T-helper 17 cell (primary cell): ENCODE measurements around the gene DOCK8. TPM values are rescaled to one million over a fixed set of nuclear protein-coding genes. Genes with fewer than 3 reads are reported as not detected.

Experiments used
- ATAC-seq: fragments of 150-1000 bp; cut with Tn5 transposase; 2 replicates; pipeline ENCODE4 v1.10.0; 2021; ENCODE audit warnings: mild to moderate bottlenecking, moderate library complexity
- DNase-seq, 3 donors: peaks; one replicate each; pipeline versions ENCODE4 v3.0.0 to v3.0.0-alpha.2; 2020 to 2021
- H3K9me3 ChIP-seq: one replicate; pipeline ENCODE4 v1.7.0; 2013; ENCODE audit warnings: low read length, mild to moderate bottlenecking; ENCODE audit not compliant: control insufficient read depth, poor library complexity, severe bottlenecking
- H3K27ac Mint-ChIP-seq: one replicate; pipeline ENCODE4 v1.8.0; 2022; ENCODE audit warnings: mild to moderate bottlenecking, moderate library complexity, mixed read lengths
- H3K27me3 Mint-ChIP-seq: one replicate; pipeline ENCODE4 v1.8.0; 2022; ENCODE audit warnings: mixed read lengths
- H3K36me3 Mint-ChIP-seq: one replicate; pipeline ENCODE4 v1.8.0; 2022; ENCODE audit warnings: low read depth, mixed read lengths
- H3K4me1 Mint-ChIP-seq: one replicate; pipeline ENCODE4 v1.8.0; 2022; ENCODE audit warnings: mild to moderate bottlenecking, mixed read lengths
- H3K4me3 Mint-ChIP-seq: one replicate; pipeline ENCODE4 v1.8.0; 2022; ENCODE audit warnings: mild to moderate bottlenecking, moderate library complexity, mixed read lengths
- total RNA-seq, 4 donors: library from RNA in 2 of 4; stranded (reverse) in 2 of 4; gene quantifications; one replicate each; pipeline ENCODE4 v1.2.3 and lab custom pipeline; 2022 to 2026

Gene DOCK8
- total RNA-seq, 2 donors from 2014 or later, result 160 to 187 TPM

DNA sequence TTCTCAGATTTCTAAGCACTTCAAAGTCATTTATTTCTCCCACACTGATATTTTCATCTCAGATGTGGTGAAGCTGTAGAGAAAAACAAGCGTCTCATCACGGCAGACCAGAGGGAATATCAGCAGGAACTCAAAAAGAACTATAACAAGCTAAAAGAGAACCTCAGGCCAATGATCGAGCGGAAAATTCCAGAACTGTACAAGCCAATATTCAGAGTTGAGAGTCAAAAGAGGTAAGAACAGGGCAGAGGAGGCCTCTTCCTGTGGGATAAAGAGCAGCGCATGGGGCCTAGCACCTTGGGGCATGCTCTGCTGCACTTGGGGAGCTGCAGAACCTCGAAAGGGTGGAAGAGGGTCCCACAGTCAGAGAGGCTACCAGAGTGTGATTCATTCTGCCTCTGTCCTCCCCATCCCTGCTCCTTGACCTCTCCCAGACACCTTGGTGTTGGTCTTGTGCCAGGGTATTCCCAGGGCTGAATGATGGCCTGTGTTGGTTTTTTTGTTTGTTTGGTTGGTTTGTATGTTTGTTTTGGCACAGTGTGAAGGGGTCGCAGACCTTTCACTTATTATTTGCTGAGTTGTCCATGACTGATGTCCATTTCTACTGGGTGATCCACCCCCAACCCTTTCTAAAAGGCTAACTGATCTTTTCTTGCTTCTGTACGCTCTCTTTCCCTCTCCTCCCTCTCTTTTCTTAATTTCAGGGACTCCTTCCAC lies 248.9 kb downstream of the DOCK8 start:
- ATAC-seq (no peak), DNase-seq (no peak)
- peaks cover 6% of the 10 kb centered on the region for H3K4me1 Mint-ChIP-seq
- no peaks in the 10 kb centered on the region for H3K27me3 Mint-ChIP-seq
- no peaks in the 10 kb centered on the region for H3K9me3 ChIP-seq
- peak overlapping the region; percentile 89 for H3K27ac Mint-ChIP-seq
- H3K36me3 Mint-ChIP-seq, result peaks cover 11% of the 10 kb centered on the region
- no peak overlapping the region for H3K4me3 Mint-ChIP-seq

- no peaks in the 10 kb centered on the region for H3K9me3 ChIP-seq
- Mint-ChIP-seq H3K4me3 (no peak overlapping the region), H3K36me3 (peaks cover 7% of the 10 kb centered on the region), H3K4me1 (peaks cover 23% of the 10 kb centered on the region), H3K27ac (no peak overlapping the region), H3K27me3 (no peaks in the 10 kb centered on the region)
- ATAC-seq (no peak), DNase-seq (no peak)
Measured at GRCh38 chr9:466747-467146, 252.1 kb downstream of the DOCK8 start.

DNA sequence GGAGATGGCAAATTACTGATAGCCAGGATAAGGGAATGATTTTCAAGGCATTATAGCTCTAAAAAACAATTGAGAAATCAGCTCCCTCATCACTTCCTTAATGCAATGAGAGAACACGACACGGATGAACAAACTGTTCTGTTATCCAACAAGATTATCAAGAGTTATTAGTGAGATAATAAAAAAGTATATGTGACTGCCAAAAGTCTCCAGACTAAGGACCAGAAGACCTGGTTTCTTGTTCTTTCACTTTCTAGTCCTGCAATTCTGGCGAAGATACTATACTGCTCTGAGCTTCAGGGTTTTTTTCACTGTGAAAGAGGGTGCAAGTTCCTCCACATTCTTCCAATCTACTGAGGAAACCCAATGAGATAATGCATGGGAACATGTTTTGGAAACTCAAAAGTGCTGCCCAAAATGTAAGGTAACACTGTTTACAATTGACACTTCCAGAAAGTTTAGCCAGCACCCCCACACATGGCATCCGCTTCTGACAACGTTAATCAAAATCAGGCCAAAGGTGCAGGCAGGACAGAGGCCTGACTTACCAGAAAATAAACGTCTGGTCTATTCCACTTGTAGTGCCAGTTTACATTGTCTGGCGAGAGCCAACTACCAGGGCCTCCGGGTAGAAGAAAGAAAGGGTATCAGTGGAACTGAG lies 254.2 kb downstream of the DOCK8 start:
- ATAC-seq (no peak), DNase-seq (no peak)
- H3K9me3 ChIP-seq, result no peaks in the 10 kb centered on the region
- Mint-ChIP-seq H3K4me1 (peaks cover 23% of the 10 kb centered on the region), H3K36me3 (peaks cover 2% of the 10 kb centered on the region), H3K4me3 (peak overlapping the region; percentile 98), H3K27ac (peak overlapping the region; percentile 93), H3K27me3 (no peaks in the 10 kb centered on the region)

DNA sequence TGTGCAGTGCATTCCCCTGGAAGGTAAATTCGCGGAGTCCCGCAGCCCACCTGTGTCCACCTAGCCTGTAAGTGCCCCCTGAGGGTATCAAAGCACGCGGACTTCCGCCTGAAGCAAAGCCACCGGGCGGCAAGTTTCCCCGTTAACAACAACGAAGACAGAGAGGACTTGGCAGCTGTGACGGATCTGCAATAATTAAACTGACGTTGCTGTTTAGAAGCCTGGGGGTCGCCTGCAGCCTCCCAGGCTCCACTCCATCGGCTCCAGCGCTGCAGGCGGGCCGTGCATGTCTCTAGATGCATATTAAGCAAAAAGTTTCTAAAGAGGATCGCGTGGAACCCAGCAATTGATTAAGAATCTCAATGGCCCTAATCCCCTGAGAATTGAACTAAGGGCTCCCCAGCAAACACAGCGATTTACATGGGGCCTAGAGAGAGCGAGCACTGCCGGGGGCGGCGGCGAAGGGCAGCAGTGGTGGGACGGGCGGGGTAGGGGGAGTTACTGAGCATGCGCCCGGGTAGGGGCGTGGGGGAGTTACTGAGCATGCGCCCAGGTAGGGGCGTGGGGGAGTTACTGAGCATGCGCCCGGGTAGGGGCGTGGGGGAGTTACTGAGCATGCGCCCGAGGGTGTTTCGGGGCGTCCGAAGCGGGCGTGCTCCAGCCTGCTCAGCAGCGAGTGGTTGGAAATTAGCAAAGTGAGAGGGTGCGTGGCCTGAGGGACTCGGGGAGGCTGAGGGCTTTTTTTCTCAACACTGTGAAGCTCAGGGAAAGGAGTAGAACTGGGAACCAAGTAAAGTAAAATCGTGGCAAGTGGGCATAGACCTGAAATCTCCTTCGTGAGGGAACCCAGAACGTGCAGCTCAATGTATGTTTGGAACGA lies 255.2 kb downstream of the DOCK8 start:
- Mint-ChIP-seq H3K27ac (peak overlapping the region; percentile 93), H3K36me3 (no peaks in the 10 kb centered on the region), H3K4me3 (peak overlapping the region; percentile 98), H3K4me1 (peaks cover 23% of the 10 kb centered on the region), H3K27me3 (no peaks in the 10 kb centered on the region)
- no peaks in the 10 kb centered on the region for H3K9me3 ChIP-seq
- ATAC-seq (peak; percentile 91), DNase-seq (peak; percentile 78 to 92 (median 78))

DNA sequence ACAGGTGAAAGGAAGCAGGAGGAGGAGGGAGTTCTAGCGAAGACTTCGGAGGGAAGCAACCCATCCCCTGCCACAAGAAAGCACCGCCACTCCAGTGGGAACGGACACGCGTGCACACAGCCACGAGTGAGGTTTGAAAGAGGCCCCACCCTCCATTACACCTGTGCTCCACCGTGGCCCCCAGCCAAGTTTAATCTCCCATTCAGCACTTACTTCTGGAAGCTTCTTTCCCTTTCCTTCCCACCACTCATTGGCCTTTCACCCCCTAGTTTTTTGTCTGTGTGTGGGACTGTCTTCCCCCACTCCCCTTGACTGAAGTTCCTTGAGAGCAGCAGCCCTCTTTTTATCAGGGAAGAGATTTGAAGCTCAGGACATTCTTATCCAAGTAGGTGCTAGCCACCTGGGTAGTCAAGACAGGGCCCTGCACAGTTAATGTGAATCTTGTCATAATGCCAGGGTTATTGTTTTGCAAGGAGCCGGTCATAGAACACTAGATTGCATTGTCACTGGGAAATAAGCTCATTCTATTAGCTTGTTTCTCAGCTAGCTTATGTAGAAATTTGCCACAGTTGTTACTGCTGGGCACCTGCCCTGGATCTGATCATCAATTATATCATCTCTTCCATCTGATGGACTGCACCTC lies 256.0 kb downstream of the DOCK8 start:
- Mint-ChIP-seq H3K4me3 (peak overlapping the region; percentile 98), H3K4me1 (peaks cover 23% of the 10 kb centered on the region), H3K27ac (peak overlapping the region; percentile 93), H3K36me3 (peaks cover 3% of the 10 kb centered on the region), H3K27me3 (no peaks in the 10 kb centered on the region)
- ATAC-seq (peak; percentile 24), DNase-seq (peak in 1 of 3 donors; percentile 5)
- no peaks in the 10 kb centered on the region for H3K9me3 ChIP-seq

GRCh38 chr9:471320-471719 lies 256.7 kb downstream of the DOCK8 start:
- Mint-ChIP-seq H3K4me1 (peaks cover 23% of the 10 kb centered on the region), H3K27me3 (no peaks in the 10 kb centered on the region), H3K27ac (no peak overlapping the region), H3K36me3 (peaks cover 3% of the 10 kb centered on the region), H3K4me3 (peak overlapping the region; percentile 98)
- no peak for DNase-seq
- no peak for ATAC-seq
- H3K9me3 ChIP-seq, result no peaks in the 10 kb centered on the region

DNA sequence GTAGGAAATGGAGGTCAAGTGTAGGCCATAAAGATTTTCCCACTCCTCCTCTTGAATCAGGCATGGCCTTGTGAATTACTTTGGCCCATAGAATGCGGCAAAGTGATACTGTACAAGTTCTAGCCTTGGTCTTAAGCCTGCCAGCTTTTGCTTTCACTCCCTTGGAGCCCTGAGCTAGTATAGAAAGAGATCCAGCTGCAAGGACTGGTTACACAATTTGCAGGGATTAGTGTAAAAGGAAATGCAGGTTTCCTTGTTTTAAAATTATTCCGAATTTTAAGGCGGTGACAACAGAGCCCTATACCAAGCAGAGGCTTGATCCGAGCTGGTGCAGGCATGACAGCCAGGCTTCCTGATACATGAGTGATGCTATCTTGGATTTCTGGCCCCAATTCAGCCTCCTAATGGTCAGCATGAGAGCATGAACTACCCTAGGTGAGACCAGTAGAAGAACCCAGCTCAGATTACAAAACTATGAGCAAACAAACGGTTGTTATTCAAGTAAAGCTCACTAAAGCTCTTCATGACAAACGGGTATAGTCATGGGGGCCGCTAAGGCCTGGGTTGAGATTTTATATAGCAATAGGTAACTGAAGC lies 257.9 kb downstream of the DOCK8 start:
- no peak for DNase-seq
- no peak overlapping the region for H3K27ac Mint-ChIP-seq
- H3K36me3 Mint-ChIP-seq, result peaks cover 3% of the 10 kb centered on the region
- ATAC-seq, result no peak
- H3K4me1 Mint-ChIP-seq, result peaks cover 23% of the 10 kb centered on the region
- no peaks in the 10 kb centered on the region for H3K27me3 Mint-ChIP-seq
- H3K9me3 ChIP-seq, result no peaks in the 10 kb centered on the region
- no peak overlapping the region for H3K4me3 Mint-ChIP-seq

DNA sequence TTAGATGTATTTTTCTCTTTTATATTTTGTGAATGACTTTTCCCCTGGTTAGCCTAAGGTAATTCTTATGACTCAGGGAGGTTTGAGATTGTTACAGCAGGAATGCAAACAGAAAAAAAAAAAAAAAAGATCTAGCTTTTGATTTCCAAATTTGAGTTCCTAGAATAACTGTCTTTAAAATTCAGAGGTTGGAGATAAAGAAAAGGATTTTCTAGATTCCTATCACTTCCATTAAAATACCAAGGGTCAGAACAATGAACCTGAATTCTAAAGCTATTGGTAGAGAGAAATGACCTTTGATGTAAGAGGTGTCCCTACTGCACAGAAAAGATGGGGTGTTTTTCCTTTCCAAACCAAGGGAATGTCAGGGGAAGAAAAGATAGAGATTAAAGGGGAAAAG lies 262.5 kb downstream of the DOCK8 start:
- no peak for DNase-seq
- H3K4me1 Mint-ChIP-seq, result no peaks in the 10 kb centered on the region
- H3K36me3 Mint-ChIP-seq, result peaks cover 3% of the 10 kb centered on the region
- ATAC-seq, result no peak
- H3K4me3 Mint-ChIP-seq, result no peak overlapping the region
- H3K9me3 ChIP-seq, result no peaks in the 10 kb centered on the region
- no peaks in the 10 kb centered on the region for H3K27me3 Mint-ChIP-seq
- no peak overlapping the region for H3K27ac Mint-ChIP-seq

- Mint-ChIP-seq H3K27me3 (no peaks in the 10 kb centered on the region), H3K27ac (no peak overlapping the region), H3K4me3 (no peak overlapping the region), H3K4me1 (no peaks in the 10 kb centered on the region), H3K36me3 (peaks cover 3% of the 10 kb centered on the region)
- ATAC-seq, result no peak
- DNase-seq, result no peak
- no peaks in the 10 kb centered on the region for H3K9me3 ChIP-seq
Measured at GRCh38 chr9:479304-479970, 264.8 kb downstream of the DOCK8 start.

GRCh38 chr9:479971-480350 lies 265.3 kb downstream of the DOCK8 start:
- Mint-ChIP-seq H3K27me3 (no peaks in the 10 kb centered on the region), H3K4me3 (no peak overlapping the region), H3K36me3 (peaks cover 3% of the 10 kb centered on the region), H3K27ac (no peak overlapping the region), H3K4me1 (no peaks in the 10 kb centered on the region)
- DNase-seq (no peak), ATAC-seq (no peak)
- H3K9me3 ChIP-seq, result no peaks in the 10 kb centered on the region

- H3K9me3 ChIP-seq, result no peaks in the 10 kb centered on the region
- Mint-ChIP-seq H3K27me3 (no peaks in the 10 kb centered on the region), H3K36me3 (no peaks in the 10 kb centered on the region), H3K4me3 (no peak overlapping the region), H3K4me1 (no peaks in the 10 kb centered on the region), H3K27ac (no peak overlapping the region)
- no peak for ATAC-seq
- no peak for DNase-seq
Measured at GRCh38 chr9:482739-483138, 268.1 kb downstream of the DOCK8 start.

- no peak for DNase-seq
- Mint-ChIP-seq H3K27ac (no peak overlapping the region), H3K4me3 (no peak overlapping the region)
Measured at GRCh38 chr9:486156-486555, 271.5 kb downstream of the DOCK8 start.

More at GRCh38 chr9:486156-486555, 271.5 kb downstream of the DOCK8 start:
- H3K4me1 Mint-ChIP-seq, result peaks cover 2% of the 10 kb centered on the region
- no peak for ATAC-seq
- H3K27me3 Mint-ChIP-seq, result no peaks in the 10 kb centered on the region
- no peaks in the 10 kb centered on the region for H3K36me3 Mint-ChIP-seq
- H3K9me3 ChIP-seq, result no peaks in the 10 kb centered on the region
